Measurements from ENCODE around the gene SNHG17.

- TF ChIP-seq CTCF (IDR thresholded peaks at IDR 0.05) = no peak
- TF ChIP-seq POLR2A (IDR thresholded peaks at IDR 0.05) = no peak
These were observed 22.1 kb downstream of the SNHG17 start for GRCh38 chr20:38412877-38413577.
